Measurements from ENCODE around the gene UPF3A.
"Not testable (repeated sequence)": the region's sequence is repeated elsewhere in the genome, so short reads cannot be mapped to it uniquely, and the experiment has no call there.

Gene UPF3A

GRCh38 chr13:114256547-114256946 lies 24.9 kb upstream of the UPF3A start:
- peaks cover 63% of the 10 kb centered on the region for H3K36me3 Mint-ChIP-seq (ENCODE audit: low read depth)
- H3K4me1 Mint-ChIP-seq (ENCODE audit: low read depth), result peaks cover 14% of the 10 kb centered on the region
- H3K27ac Mint-ChIP-seq, result no peak overlapping the region
- H3K9me3 Mint-ChIP-seq, result no peaks in the 10 kb centered on the region
- no peaks in the 10 kb centered on the region for H3K27me3 Mint-ChIP-seq (ENCODE audit: low read depth)
- H3K4me3 Mint-ChIP-seq, result no peak overlapping the region

DNA sequence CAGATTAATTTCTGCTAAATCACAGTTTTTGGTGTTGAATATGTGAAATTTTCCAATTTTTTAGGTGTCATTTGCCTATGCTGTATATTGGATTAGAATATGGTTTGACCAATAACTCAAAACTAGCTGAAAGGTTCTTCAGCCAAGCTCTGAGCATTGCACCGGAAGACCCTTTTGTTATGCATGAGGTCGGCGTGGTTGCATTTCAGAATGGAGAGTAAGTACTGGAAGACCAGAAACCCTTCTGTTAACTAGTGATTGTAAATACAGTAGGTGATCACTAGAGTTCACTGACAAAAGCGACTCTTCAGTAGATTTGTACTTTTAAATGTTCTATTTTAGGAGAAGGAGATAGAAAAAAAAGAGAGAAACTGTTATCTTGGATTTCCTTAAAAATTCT lies 24.4 kb upstream of the UPF3A start:
- peaks cover 62% of the 10 kb centered on the region for H3K36me3 Mint-ChIP-seq (ENCODE audit: low read depth)
- H3K27me3 Mint-ChIP-seq (ENCODE audit: low read depth), result no peaks in the 10 kb centered on the region
- no peak overlapping the region for H3K27ac Mint-ChIP-seq

GRCh38 chr13:114258589-114258988 lies 22.8 kb upstream of the UPF3A start:
- no peak overlapping the region for H3K27ac Mint-ChIP-seq
- H3K36me3 Mint-ChIP-seq (ENCODE audit: low read depth), result peaks cover 69% of the 10 kb centered on the region

More for the DNA sequence above, 24.4 kb upstream of the UPF3A start:
- H3K9me3 Mint-ChIP-seq, result no peaks in the 10 kb centered on the region
- H3K4me3 Mint-ChIP-seq, result no peak overlapping the region
- H3K4me1 Mint-ChIP-seq (ENCODE audit: low read depth), result peaks cover 14% of the 10 kb centered on the region

DNA sequence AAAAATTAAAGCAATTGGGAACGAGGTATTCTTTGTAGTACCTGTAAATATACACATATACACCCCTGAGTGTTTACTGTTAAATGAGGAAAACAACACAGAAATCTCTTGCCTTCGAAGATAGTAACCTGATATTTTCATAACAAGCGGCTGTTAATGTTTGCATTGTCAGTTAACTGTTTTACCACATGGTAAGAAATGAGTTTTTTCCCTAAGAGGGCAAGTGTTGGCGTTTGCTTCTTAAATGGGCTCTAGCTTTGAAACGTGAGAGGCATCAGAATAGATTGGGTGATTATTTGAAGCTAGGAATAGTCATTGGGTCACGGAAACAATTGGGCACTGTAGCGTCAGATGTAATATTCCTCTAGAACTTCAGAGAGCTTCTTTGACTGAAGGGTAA lies 22.0 kb upstream of the UPF3A start:
- peaks cover 66% of the 10 kb centered on the region for H3K36me3 Mint-ChIP-seq (ENCODE audit: low read depth)
- no peaks in the 10 kb centered on the region for H3K9me3 Mint-ChIP-seq
- H3K4me1 Mint-ChIP-seq (ENCODE audit: low read depth), result peaks cover 25% of the 10 kb centered on the region
- H3K27me3 Mint-ChIP-seq (ENCODE audit: low read depth), result no peaks in the 10 kb centered on the region
- H3K4me3 Mint-ChIP-seq, result no peak overlapping the region
- no peak overlapping the region for H3K27ac Mint-ChIP-seq

More at GRCh38 chr13:114258589-114258988, 22.8 kb upstream of the UPF3A start:
- no peaks in the 10 kb centered on the region for H3K9me3 Mint-ChIP-seq
- H3K27me3 Mint-ChIP-seq (ENCODE audit: low read depth), result no peaks in the 10 kb centered on the region
- peaks cover 23% of the 10 kb centered on the region for H3K4me1 Mint-ChIP-seq (ENCODE audit: low read depth)
- no peak overlapping the region for H3K4me3 Mint-ChIP-seq

DNA sequence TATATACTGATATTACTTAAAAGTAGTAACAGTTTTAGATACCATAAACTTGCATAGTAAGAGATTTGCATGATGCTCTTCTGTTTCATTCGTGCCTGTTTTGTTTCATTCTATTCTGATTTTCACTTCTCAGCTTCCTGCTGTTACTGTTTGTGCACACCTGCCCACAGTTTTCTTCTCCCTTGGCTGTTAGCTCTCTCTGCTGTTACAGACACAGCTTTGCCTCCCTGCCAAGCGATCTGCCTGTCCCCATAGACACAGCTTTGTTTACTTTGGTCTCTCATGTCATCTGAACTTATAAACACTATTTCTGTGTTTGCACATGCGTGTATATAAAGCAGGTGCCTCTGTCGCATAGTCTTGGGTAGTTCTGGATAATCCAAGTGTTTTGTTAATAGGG lies 21.4 kb upstream of the UPF3A start:
- peaks cover 61% of the 10 kb centered on the region for H3K36me3 Mint-ChIP-seq (ENCODE audit: low read depth)
- no peaks in the 10 kb centered on the region for H3K27me3 Mint-ChIP-seq (ENCODE audit: low read depth)
- no peaks in the 10 kb centered on the region for H3K9me3 Mint-ChIP-seq
- no peak overlapping the region for H3K4me3 Mint-ChIP-seq
- no peak overlapping the region for H3K27ac Mint-ChIP-seq
- H3K4me1 Mint-ChIP-seq (ENCODE audit: low read depth), result peaks cover 24% of the 10 kb centered on the region

GRCh38 chr13:114260814-114261213 lies 20.6 kb upstream of the UPF3A start:
- no peak overlapping the region for H3K27ac Mint-ChIP-seq
- peaks cover 24% of the 10 kb centered on the region for H3K4me1 Mint-ChIP-seq (ENCODE audit: low read depth)
- H3K4me3 Mint-ChIP-seq, result no peak overlapping the region
- H3K36me3 Mint-ChIP-seq (ENCODE audit: low read depth), result peaks cover 65% of the 10 kb centered on the region
- H3K27me3 Mint-ChIP-seq (ENCODE audit: low read depth), result no peaks in the 10 kb centered on the region
- H3K9me3 Mint-ChIP-seq, result no peaks in the 10 kb centered on the region

DNA sequence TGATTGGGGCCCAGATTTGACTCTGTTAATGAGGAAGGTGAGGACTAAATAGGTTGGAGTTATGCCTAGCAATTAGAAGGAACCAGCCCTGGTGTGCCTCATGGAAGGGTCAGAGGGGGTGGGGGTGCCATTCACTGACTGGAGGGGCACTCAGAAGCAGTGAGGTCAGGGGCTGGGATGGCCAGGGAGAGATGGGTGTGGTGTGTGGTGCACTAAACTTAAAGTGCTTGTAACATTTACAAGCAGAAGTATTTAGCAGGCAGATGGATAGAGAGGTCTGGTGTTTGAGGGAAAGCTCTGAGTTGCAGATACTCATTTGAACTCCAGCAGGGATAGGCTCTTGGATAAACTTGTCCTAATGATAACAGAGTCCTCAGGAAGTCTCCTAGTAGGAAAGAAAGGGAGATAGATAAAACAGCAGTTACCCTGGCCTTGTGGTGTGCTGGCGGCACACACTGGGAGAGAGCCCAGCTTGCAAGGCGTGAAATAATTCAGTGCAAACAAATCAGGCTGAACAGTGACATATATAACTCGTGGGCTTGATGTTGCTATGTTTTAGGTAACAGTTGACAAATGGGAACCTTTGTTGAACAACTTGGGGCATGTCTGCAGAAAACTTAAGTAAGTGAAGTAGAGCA lies 20.0 kb upstream of the UPF3A start:
- Mint-ChIP-seq H3K4me3 (no peak overlapping the region), H3K27me3 (ENCODE audit: low read depth) (no peaks in the 10 kb centered on the region), H3K4me1 (ENCODE audit: low read depth) (peaks cover 23% of the 10 kb centered on the region), H3K27ac (no peak overlapping the region), H3K36me3 (ENCODE audit: low read depth) (peaks cover 64% of the 10 kb centered on the region), H3K9me3 (no peaks in the 10 kb centered on the region)

- Mint-ChIP-seq H3K27me3 (ENCODE audit: low read depth) (no peaks in the 10 kb centered on the region), H3K27ac (peak overlapping the region; percentile 34), H3K9me3 (no peaks in the 10 kb centered on the region), H3K4me1 (ENCODE audit: low read depth) (peaks cover 30% of the 10 kb centered on the region), H3K4me3 (peak overlapping the region; percentile 14), H3K36me3 (ENCODE audit: low read depth) (peaks cover 66% of the 10 kb centered on the region)
These were observed 17.8 kb upstream of the UPF3A start for GRCh38 chr13:114263578-114263977.

DNA sequence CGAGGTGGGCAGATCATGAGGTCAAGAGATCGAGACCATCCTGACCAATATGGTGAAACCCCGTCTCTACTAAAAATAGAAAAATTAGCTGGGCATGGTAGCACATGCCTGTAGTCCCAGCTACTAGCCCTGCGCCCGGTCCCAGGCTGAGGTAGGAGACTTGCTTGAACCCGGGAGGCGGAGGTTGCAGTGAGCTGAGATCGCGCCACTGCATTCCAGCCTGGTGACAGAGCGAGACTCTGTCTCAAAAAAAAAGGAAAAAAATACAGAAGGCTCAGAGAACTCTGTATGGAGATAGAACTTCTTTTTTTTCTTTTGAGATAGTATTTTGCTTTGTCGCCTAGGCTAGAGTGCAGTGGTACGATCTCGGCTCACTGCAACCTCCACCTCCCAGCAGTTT lies 17.1 kb upstream of the UPF3A start:
- H3K4me3 Mint-ChIP-seq; H3K9me3 Mint-ChIP-seq; H3K27ac Mint-ChIP-seq; H3K27me3 Mint-ChIP-seq (ENCODE audit: low read depth): not testable (repeated sequence)
- Mint-ChIP-seq H3K4me1 (ENCODE audit: low read depth) (peaks cover 36% of the 10 kb centered on the region), H3K36me3 (ENCODE audit: low read depth) (peaks cover 70% of the 10 kb centered on the region)

- H3K36me3 Mint-ChIP-seq (ENCODE audit: low read depth), result peaks cover 67% of the 10 kb centered on the region
- H3K4me3 Mint-ChIP-seq, result no peak overlapping the region
These were observed 16.4 kb upstream of the UPF3A start for GRCh38 chr13:114264886-114265611.

DNA sequence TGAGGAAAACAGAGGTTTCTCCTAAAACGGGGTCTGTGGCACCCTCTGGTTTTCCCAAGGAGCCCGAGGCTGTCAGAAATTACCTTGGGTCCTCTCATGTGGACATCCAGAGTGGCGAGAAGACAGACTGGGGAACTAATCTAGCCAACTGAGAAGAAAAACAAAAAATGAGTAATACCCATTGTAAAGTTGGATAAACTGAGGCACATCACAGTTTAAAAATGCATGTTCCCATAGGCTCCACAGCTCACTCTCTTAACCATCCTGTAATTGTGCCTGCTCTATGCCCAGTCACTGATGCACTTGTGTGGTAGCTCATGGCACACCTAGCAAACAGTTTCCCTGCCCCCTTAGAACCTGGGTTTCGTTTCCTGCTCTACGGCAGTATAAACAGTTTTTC lies 15.2 kb upstream of the UPF3A start:
- Mint-ChIP-seq H3K4me3 (no peak overlapping the region), H3K36me3 (ENCODE audit: low read depth) (peaks cover 62% of the 10 kb centered on the region), H3K4me1 (ENCODE audit: low read depth) (peaks cover 29% of the 10 kb centered on the region), H3K27me3 (ENCODE audit: low read depth) (no peaks in the 10 kb centered on the region), H3K27ac (no peak overlapping the region), H3K9me3 (no peaks in the 10 kb centered on the region)

More at GRCh38 chr13:114264886-114265611, 16.4 kb upstream of the UPF3A start:
- H3K4me1 Mint-ChIP-seq (ENCODE audit: low read depth), result peaks cover 36% of the 10 kb centered on the region
- H3K9me3 Mint-ChIP-seq, result no peaks in the 10 kb centered on the region
- no peak overlapping the region for H3K27ac Mint-ChIP-seq
- H3K27me3 Mint-ChIP-seq (ENCODE audit: low read depth), result no peaks in the 10 kb centered on the region

DNA sequence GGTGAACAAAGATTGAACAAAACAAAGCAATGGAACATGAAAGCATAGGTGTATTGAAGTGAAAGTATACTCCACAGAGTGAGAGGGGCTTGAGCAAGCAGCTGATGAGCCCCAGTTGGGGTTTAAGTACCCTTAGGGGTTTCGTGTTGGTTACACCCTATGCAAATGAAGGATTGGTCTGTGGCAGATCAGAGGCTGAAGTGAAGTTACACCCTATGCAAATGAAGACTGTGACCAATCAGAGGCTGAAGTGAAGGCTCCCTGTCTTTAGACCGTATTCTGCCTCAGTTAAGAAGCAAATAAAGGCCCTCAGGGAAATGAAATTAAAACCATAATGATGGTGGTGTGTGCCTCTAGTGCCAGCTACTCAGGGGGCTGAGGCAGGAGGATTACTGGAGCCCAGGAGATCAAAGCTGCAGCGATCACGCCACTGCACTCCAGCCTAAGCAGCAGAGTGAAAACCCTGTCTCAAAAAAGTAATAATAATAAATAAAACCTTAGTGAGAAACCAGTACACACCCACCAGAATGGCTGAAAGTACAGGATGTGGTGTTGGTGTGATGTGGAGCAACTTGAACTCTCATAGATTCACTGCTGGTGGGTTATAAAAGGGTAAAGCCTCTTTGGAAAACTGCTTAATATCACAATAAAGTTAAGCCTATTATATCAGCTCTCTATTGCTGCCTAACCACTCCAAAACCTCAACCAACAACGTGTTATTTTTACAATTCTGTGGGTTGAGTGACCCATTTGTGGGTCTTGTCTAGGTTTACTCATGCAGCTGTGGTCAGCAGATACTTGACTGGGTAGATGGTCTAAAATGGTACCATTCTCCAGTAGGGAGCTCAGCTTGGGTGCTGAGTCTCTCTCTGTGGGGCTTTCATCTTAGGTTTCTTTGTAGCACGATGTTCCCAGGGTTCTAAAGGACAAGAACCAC lies 12.8 kb upstream of the UPF3A start:
- H3K36me3 Mint-ChIP-seq (ENCODE audit: low read depth), result peaks cover 59% of the 10 kb centered on the region
- no peak overlapping the region for H3K4me3 Mint-ChIP-seq
- no peaks in the 10 kb centered on the region for H3K9me3 Mint-ChIP-seq
- no peaks in the 10 kb centered on the region for H3K27me3 Mint-ChIP-seq (ENCODE audit: low read depth)
- H3K27ac Mint-ChIP-seq, result peak overlapping the region; percentile 20
- peaks cover 17% of the 10 kb centered on the region for H3K4me1 Mint-ChIP-seq (ENCODE audit: low read depth)

DNA sequence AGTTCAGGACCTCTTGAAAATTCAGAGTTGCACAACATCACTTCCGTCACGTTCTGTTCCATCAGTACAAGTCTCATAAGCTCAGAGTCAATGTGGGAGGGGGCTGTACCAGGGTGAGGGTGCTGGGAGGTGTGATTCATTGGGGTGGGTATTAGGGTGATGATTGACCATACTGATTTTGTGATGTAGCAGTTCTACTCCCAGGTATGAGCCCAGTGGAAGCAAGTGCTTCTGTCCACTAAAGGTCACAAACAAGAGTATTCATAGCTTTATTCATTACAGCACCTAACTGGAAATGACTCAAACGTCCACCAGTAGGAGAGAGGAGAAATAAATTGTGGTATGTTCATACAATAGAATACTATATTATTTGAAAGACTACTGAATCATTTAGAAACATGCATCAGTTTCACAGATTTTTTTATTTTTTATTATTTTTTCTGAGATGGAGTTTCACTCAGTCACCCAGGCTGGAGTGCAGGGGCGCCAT lies 12.1 kb upstream of the UPF3A start:
- Mint-ChIP-seq H3K4me1 (ENCODE audit: low read depth) (peaks cover 17% of the 10 kb centered on the region), H3K27ac (no peak overlapping the region), H3K27me3 (ENCODE audit: low read depth) (no peaks in the 10 kb centered on the region), H3K4me3 (no peak overlapping the region), H3K36me3 (ENCODE audit: low read depth) (peaks cover 58% of the 10 kb centered on the region), H3K9me3 (no peaks in the 10 kb centered on the region)

GRCh38 chr13:114272977-114273376 lies 8.4 kb upstream of the UPF3A start:
- H3K27ac Mint-ChIP-seq, result no peak overlapping the region
- H3K36me3 Mint-ChIP-seq (ENCODE audit: low read depth), result peaks cover 53% of the 10 kb centered on the region
- H3K9me3 Mint-ChIP-seq, result no peaks in the 10 kb centered on the region
- H3K4me1 Mint-ChIP-seq (ENCODE audit: low read depth), result peaks cover 19% of the 10 kb centered on the region
- H3K27me3 Mint-ChIP-seq (ENCODE audit: low read depth), result no peaks in the 10 kb centered on the region
- H3K4me3 Mint-ChIP-seq, result no peak overlapping the region

Measured in T-helper 1 cell treated with Interleukin-12 subunit alpha and Interleukin-12 subunit beta and Interleukin-4 antibody, amounts not matched to agents 30 μg/mL and 1 μg/mL, for 36 hours (primary cell).